ENCODE results near the gene CDT1. TPM values are rescaled to one million over a fixed set of nuclear protein-coding genes. Genes with fewer than 3 reads are reported as not detected.

CDT1 gene
- total RNA-seq, 1 experiment from 2014 or later = 16.6 TPM

GRCh38 chr16:88792078-88792550 lies 11.5 kb upstream of the CDT1 start:
- intact Hi-C loops (cut with micrococcal nuclease) = no loop called here
- ChIA-PET POLR2A (interaction anchor here (1.0 kb wide), 1 partner anchor 18 kb away, joined by 3 read pairs; no protein-coding TSS in a partner anchor), CTCF (interaction anchor here (0.7 kb wide), 1 partner anchor 108 kb away, joined by 3 read pairs; no protein-coding TSS in a partner anchor)
- Mint-ChIP-seq H3K27me3 (ENCODE audit: insufficient read depth, unreplicated experiment) (no peaks in the 10 kb centered on the region), H3K9me3 (ENCODE audit: unreplicated experiment) (no peaks in the 10 kb centered on the region), H3K4me3 (ENCODE audit: unreplicated experiment) (no peak overlapping the region), H3K36me3 (ENCODE audit: insufficient read depth, unreplicated experiment) (no peaks in the 10 kb centered on the region), H3K4me1 (ENCODE audit: insufficient read depth, unreplicated experiment) (no peaks in the 10 kb centered on the region), H3K27ac (ENCODE audit: low read depth, unreplicated experiment) (no peak overlapping the region)
- BruUV-seq (replicated peaks) = no TSS peak
- DNase-seq (ENCODE audit: unreplicated experiment) = no peak
- TF ChIP-seq CTCF (IDR thresholded peaks at IDR 0.05; ENCODE audit: unreplicated experiment) = no peak

- H3K4me3 Mint-ChIP-seq (ENCODE audit: unreplicated experiment) = no peak overlapping the region
- ChIA-PET CTCF (interaction anchor here (0.5 to 1.4 kb wide), 4 partner anchors 30 to 160 kb away, joined by 3 to 5 read pairs (median 4); no protein-coding TSS in a partner anchor), POLR2A (interaction anchor here (0.8 to 2.7 kb wide), 3 partner anchors 8 to 330 kb away, joined by 3 to 11 read pairs (median 3); partner anchors contain the start of gene PIEZO1)
- H3K27me3 Mint-ChIP-seq (ENCODE audit: insufficient read depth, unreplicated experiment) = no peaks in the 10 kb centered on the region
- no peak for DNase-seq (ENCODE audit: unreplicated experiment)
- no peak for TF ChIP-seq CTCF (IDR thresholded peaks at IDR 0.05; ENCODE audit: unreplicated experiment)
- H3K36me3 Mint-ChIP-seq (ENCODE audit: insufficient read depth, unreplicated experiment) = no peaks in the 10 kb centered on the region
- intact Hi-C loops (cut with micrococcal nuclease) = no loop called here
- H3K27ac Mint-ChIP-seq (ENCODE audit: low read depth, unreplicated experiment) = no peak overlapping the region
- no TSS peak for BruUV-seq (replicated peaks)
- H3K4me1 Mint-ChIP-seq (ENCODE audit: insufficient read depth, unreplicated experiment) = no peaks in the 10 kb centered on the region
- no peaks in the 10 kb centered on the region for H3K9me3 Mint-ChIP-seq (ENCODE audit: unreplicated experiment)
These were observed 10.8 kb upstream of the CDT1 start for GRCh38 chr16:88792668-88793250.

GRCh38 chr16:88793251-88793954 lies 10.2 kb upstream of the CDT1 start:
- intact Hi-C loops (cut with micrococcal nuclease) = no loop called here
- no TSS peak for BruUV-seq (replicated peaks)
- no peak for TF ChIP-seq CTCF (IDR thresholded peaks at IDR 0.05; ENCODE audit: unreplicated experiment)
- Mint-ChIP-seq H3K9me3 (ENCODE audit: unreplicated experiment) (no peaks in the 10 kb centered on the region), H3K27ac (ENCODE audit: low read depth, unreplicated experiment) (no peak overlapping the region), H3K36me3 (ENCODE audit: insufficient read depth, unreplicated experiment) (no peaks in the 10 kb centered on the region), H3K27me3 (ENCODE audit: insufficient read depth, unreplicated experiment) (no peaks in the 10 kb centered on the region), H3K4me3 (ENCODE audit: unreplicated experiment) (no peak overlapping the region), H3K4me1 (ENCODE audit: insufficient read depth, unreplicated experiment) (no peaks in the 10 kb centered on the region)
- ChIA-PET POLR2A (interaction anchor here (0.8 to 2.7 kb wide), 4 partner anchors 9 to 329 kb away, joined by 3 to 11 read pairs (median 4); partner anchors contain the start of gene PIEZO1), CTCF (interaction anchor here (0.5 to 1.4 kb wide), 4 partner anchors 31 to 160 kb away, joined by 3 to 5 read pairs (median 4); no protein-coding TSS in a partner anchor)
- DNase-seq (ENCODE audit: unreplicated experiment) = no peak

GRCh38 chr16:88796278-88796677 lies 7.3 kb upstream of the CDT1 start:
- no peak for TF ChIP-seq CTCF (IDR thresholded peaks at IDR 0.05; ENCODE audit: unreplicated experiment)
- Mint-ChIP-seq H3K27me3 (ENCODE audit: insufficient read depth, unreplicated experiment) (no peaks in the 10 kb centered on the region), H3K36me3 (ENCODE audit: insufficient read depth, unreplicated experiment) (no peaks in the 10 kb centered on the region), H3K4me3 (ENCODE audit: unreplicated experiment) (no peak overlapping the region), H3K27ac (ENCODE audit: low read depth, unreplicated experiment) (no peak overlapping the region), H3K9me3 (ENCODE audit: unreplicated experiment) (no peaks in the 10 kb centered on the region), H3K4me1 (ENCODE audit: insufficient read depth, unreplicated experiment) (no peaks in the 10 kb centered on the region)
- ChIA-PET POLR2A (interaction anchor here (1.1 kb wide), 1 partner anchor 14 kb away, joined by 3 read pairs; no protein-coding TSS in a partner anchor), CTCF (interaction anchor here (1.0 kb wide), 1 partner anchor 59 kb away, joined by 4 read pairs; no protein-coding TSS in a partner anchor)
- no TSS peak for BruUV-seq (replicated peaks)
- DNase-seq (ENCODE audit: unreplicated experiment) = no peak
- intact Hi-C loops (cut with micrococcal nuclease) = no loop called here

Measured in MCF 10A (cell line).